Hepatocyte (in vitro differentiated cells): ENCODE measurements around the gene LRRN4CL.

Source experiments
- EZH2 ChIP-seq: fragments of 200-600 bp; sonication (generic); IDR thresholded peaks from 2 replicates; pipeline ENCODE4 v1.6.1; 2016; ENCODE audit warnings: antibody characterized with exemption, mild to moderate bottlenecking, borderline replicate concordance
- EZH2phosphoT487 ChIP-seq: fragments of 200-600 bp; sonication (generic); IDR thresholded peaks from one replicate; pipeline ENCODE4 v1.6.1; 2018; ENCODE audit warnings: antibody characterized with exemption, mild to moderate bottlenecking, low read depth, moderate library complexity; ENCODE audit not compliant: unreplicated experiment, severe bottlenecking
- TF ChIP-seq, protein P1 (sequence below): fragments of 200-600 bp; sonication (generic); IDR thresholded peaks from 2 replicates; pipeline ENCODE4 v1.5.1; 2016; ENCODE audit warnings: antibody characterized with exemption, mild to moderate bottlenecking; ENCODE audit not compliant: poor library complexity

DNA sequence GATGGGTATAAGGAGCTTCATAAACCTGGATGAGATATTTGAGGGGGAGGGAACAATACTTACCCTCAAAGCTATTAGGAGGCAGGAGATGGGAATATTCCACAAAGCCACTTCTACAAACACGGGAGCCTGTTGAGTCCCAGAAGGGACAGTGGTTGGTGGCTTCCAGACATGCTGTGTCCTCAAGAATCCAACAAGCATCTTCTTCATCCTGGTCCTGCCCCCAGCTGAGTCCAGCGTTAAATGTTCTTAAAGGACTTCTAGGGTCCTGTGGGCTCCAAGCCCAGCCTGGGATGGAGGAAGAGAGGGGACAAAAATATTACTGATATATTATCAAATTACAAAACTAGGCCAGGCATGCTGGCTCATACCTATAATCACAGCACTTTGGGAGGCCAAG is 21.9 kb downstream of the LRRN4CL start:
- TF ChIP-seq, protein P1, sequence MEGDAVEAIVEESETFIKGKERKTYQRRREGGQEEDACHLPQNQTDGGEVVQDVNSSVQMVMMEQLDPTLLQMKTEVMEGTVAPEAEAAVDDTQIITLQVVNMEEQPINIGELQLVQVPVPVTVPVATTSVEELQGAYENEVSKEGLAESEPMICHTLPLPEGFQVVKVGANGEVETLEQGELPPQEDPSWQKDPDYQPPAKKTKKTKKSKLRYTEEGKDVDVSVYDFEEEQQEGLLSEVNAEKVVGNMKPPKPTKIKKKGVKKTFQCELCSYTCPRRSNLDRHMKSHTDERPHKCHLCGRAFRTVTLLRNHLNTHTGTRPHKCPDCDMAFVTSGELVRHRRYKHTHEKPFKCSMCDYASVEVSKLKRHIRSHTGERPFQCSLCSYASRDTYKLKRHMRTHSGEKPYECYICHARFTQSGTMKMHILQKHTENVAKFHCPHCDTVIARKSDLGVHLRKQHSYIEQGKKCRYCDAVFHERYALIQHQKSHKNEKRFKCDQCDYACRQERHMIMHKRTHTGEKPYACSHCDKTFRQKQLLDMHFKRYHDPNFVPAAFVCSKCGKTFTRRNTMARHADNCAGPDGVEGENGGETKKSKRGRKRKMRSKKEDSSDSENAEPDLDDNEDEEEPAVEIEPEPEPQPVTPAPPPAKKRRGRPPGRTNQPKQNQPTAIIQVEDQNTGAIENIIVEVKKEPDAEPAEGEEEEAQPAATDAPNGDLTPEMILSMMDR = no peak
- TF ChIP-seq EZH2 (no peak), EZH2phosphoT487 (no peak)
